Mesothelial cell of epicardium (in vitro differentiated cells): ENCODE results near the gene ALG2. TPM values are rescaled to one million over a fixed set of nuclear protein-coding genes. Genes with fewer than 3 reads are reported as not detected.

Experiments used
- DNase-seq, 2 experiments: peaks; one replicate each; pipeline ENCODE4 v3.0.0; 2021; ENCODE audit warnings: low spot score in 2 of 2; ENCODE audit not compliant: unreplicated experiment in 2 of 2
- H3K27ac Mint-ChIP-seq: 2 replicates; pipeline ENCODE4 v1.8.0; 2021; ENCODE audit warnings: mixed read lengths
- H3K27me3 Mint-ChIP-seq: 2 replicates; pipeline ENCODE4 v1.8.0; 2021; ENCODE audit warnings: low read depth, mixed read lengths
- H3K36me3 Mint-ChIP-seq: 2 replicates; pipeline ENCODE4 v1.8.0; 2021; ENCODE audit warnings: mixed read lengths
- H3K4me1 Mint-ChIP-seq: 2 replicates; pipeline ENCODE4 v1.8.0; 2021; ENCODE audit warnings: mixed read lengths
- H3K4me3 Mint-ChIP-seq: 2 replicates; pipeline ENCODE4 v1.8.0; 2021; ENCODE audit warnings: mild to moderate bottlenecking, moderate library complexity, mixed read lengths
- H3K9me3 Mint-ChIP-seq: 2 replicates; pipeline ENCODE4 v1.8.0; 2021; ENCODE audit warnings: mixed read lengths
- total RNA-seq: library from RNA; stranded (reverse); gene quantifications from 3 replicates; pipeline ENCODE4 v1.2.1, GENCODE V29; 2021
- TF ChIP-seq, protein P1 (sequence below): fragments of 200-600 bp; sonication (generic); IDR thresholded peaks from one replicate; pipeline ENCODE4 v1.5.0; 2021; ENCODE audit warnings: antibody characterized with exemption; ENCODE audit not compliant: unreplicated experiment

The ALG2 gene
- total RNA-seq, 1 donor from 2014 or later: 29.6 TPM

- DNase-seq: peak; percentile 61 to 87
- no peaks in the 10 kb centered on the region for H3K36me3 Mint-ChIP-seq
- H3K27ac Mint-ChIP-seq: peak overlapping the region; percentile 81
Observed at GRCh38 chr9:99184475-99185347, 37.0 kb downstream of the ALG2 start.

DNA sequence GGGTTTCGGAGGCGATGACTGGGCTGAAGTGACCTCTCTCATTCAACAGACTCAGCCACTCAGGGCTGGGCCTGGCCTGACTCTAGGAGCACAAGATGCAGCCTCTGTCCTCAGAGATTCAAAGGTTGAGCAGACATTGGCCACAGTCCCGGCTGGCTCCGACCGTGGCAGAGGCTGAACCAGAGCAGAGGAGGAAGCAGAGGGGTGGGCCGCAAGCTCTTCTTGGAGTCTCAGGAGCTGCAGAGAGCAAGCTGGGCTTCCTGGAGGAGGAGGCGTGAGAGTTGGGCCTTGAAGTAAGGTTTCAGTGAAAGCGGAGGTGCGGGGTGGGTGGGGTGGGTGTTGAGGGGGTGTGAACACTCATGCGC, 37.6 kb downstream of the ALG2 start:
- no peak overlapping the region for H3K4me3 Mint-ChIP-seq
- DNase-seq: no peak
- TF ChIP-seq, protein P1, sequence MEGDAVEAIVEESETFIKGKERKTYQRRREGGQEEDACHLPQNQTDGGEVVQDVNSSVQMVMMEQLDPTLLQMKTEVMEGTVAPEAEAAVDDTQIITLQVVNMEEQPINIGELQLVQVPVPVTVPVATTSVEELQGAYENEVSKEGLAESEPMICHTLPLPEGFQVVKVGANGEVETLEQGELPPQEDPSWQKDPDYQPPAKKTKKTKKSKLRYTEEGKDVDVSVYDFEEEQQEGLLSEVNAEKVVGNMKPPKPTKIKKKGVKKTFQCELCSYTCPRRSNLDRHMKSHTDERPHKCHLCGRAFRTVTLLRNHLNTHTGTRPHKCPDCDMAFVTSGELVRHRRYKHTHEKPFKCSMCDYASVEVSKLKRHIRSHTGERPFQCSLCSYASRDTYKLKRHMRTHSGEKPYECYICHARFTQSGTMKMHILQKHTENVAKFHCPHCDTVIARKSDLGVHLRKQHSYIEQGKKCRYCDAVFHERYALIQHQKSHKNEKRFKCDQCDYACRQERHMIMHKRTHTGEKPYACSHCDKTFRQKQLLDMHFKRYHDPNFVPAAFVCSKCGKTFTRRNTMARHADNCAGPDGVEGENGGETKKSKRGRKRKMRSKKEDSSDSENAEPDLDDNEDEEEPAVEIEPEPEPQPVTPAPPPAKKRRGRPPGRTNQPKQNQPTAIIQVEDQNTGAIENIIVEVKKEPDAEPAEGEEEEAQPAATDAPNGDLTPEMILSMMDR: no peak
- no peak overlapping the region for H3K27ac Mint-ChIP-seq
- no peaks in the 10 kb centered on the region for H3K9me3 Mint-ChIP-seq
- H3K27me3 Mint-ChIP-seq: peaks cover 13% of the 10 kb centered on the region
- no peaks in the 10 kb centered on the region for H3K36me3 Mint-ChIP-seq
- H3K4me1 Mint-ChIP-seq: peaks cover 5% of the 10 kb centered on the region

More at GRCh38 chr9:99184475-99185347, 37.0 kb downstream of the ALG2 start:
- H3K27me3 Mint-ChIP-seq: peaks cover 18% of the 10 kb centered on the region
- H3K9me3 Mint-ChIP-seq: no peaks in the 10 kb centered on the region
- TF ChIP-seq, protein P1: peak; percentile 91
- peaks cover 5% of the 10 kb centered on the region for H3K4me1 Mint-ChIP-seq
- no peak overlapping the region for H3K4me3 Mint-ChIP-seq

DNA sequence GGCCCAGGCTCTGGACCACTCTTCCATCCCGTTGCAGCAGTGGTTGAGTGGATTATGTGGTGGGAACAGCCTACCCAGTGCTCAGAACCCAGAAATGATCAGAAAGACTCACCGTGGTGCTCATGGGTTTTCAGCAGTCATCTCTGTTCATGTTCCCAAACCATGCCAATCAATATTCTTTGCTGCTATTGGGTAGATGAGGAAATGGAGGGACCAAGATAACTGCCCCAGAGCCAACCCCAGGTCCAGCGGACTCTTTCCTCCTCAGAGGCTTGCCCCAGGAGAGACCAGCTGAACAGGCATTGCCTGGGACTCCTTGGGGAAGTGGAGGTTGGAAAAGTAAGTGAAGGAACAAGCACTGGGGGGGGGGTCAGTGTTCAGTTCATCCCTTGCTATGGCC, 38.1 kb downstream of the ALG2 start:
- no peak for DNase-seq
- no peak overlapping the region for H3K4me3 Mint-ChIP-seq
- peaks cover 9% of the 10 kb centered on the region for H3K27me3 Mint-ChIP-seq
- H3K4me1 Mint-ChIP-seq: peaks cover 5% of the 10 kb centered on the region
- H3K36me3 Mint-ChIP-seq: no peaks in the 10 kb centered on the region
- H3K27ac Mint-ChIP-seq: peak overlapping the region; percentile 23
- H3K9me3 Mint-ChIP-seq: no peaks in the 10 kb centered on the region
- TF ChIP-seq, protein P1: no peak

- no peak overlapping the region for H3K4me3 Mint-ChIP-seq
- peaks cover 5% of the 10 kb centered on the region for H3K4me1 Mint-ChIP-seq
- no peak overlapping the region for H3K27ac Mint-ChIP-seq
- no peaks in the 10 kb centered on the region for H3K9me3 Mint-ChIP-seq
- H3K36me3 Mint-ChIP-seq: no peaks in the 10 kb centered on the region
- H3K27me3 Mint-ChIP-seq: no peaks in the 10 kb centered on the region
- no peak for DNase-seq
- TF ChIP-seq, protein P1: no peak
Observed at GRCh38 chr9:99182356-99182755, 39.4 kb downstream of the ALG2 start.

- DNase-seq: no peak
- H3K27me3 Mint-ChIP-seq: no peaks in the 10 kb centered on the region
- TF ChIP-seq, protein P1: no peak
- H3K4me1 Mint-ChIP-seq: peaks cover 9% of the 10 kb centered on the region
- no peaks in the 10 kb centered on the region for H3K9me3 Mint-ChIP-seq
- H3K27ac Mint-ChIP-seq: no peak overlapping the region
- no peaks in the 10 kb centered on the region for H3K36me3 Mint-ChIP-seq
- no peak overlapping the region for H3K4me3 Mint-ChIP-seq
Observed at GRCh38 chr9:99181621-99182020, 40.1 kb downstream of the ALG2 start.
